ENCODE data around the gene NEO1.

The NEO1 gene

DNA sequence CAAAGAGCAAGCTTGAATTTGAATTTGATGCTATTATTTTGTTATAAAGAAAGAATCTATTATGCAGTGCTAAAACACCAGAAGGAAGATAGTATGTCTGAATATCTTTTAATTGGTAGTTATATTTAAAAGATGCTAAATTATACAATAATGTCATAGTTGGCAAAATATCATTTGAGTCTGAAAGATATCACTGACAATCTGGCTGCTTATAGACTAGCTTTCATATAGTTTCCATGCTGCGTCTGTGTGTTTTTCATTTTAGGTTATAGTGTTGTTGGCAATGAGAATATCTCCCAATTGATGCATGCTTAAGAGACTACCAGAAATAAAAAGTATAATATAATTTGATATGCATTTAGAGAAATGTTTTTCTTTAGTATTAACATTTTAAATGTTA lies 142.9 kb downstream of the NEO1 start:
- no peak overlapping the region for H3K4me2 ChIP-seq (ENCODE audit: insufficient read depth, low read length, poor library complexity, severe bottlenecking)
- peaks cover 3 to 22% of the 10 kb centered on the region in 2 donors for H3K36me3 ChIP-seq (replicated peaks in 1 of 2; ENCODE audit: control insufficient read depth in 2 of 2, insufficient read depth in 2 of 2, low read length in 2 of 2)
- H3K4ac ChIP-seq (ENCODE audit: low read length), result no peak overlapping the region
- no peak overlapping the region for H3K4me3 ChIP-seq (ENCODE audit: low read length in 2 of 2)
- no peak overlapping the region for H2AFZ ChIP-seq (ENCODE audit: low read length)
- no peak overlapping the region for H3K9ac ChIP-seq (ENCODE audit: low read depth, low read length, poor library complexity)
- H3K27me3 ChIP-seq (ENCODE audit: control insufficient read depth in 3 of 3, insufficient read depth in 3 of 3, low read depth in 1 of 3, low read length in 3 of 3), result no peaks in the 10 kb centered on the region
- H3K27ac ChIP-seq (replicated peaks; ENCODE audit: low read length), result no peak overlapping the region
- no peak overlapping the region for H4K8ac ChIP-seq (ENCODE audit: low read depth, low read length)
- no peak overlapping the region for H2BK120ac ChIP-seq (ENCODE audit: low read depth, low read length)
- no peaks in the 10 kb centered on the region for H3K79me1 ChIP-seq (ENCODE audit: low read depth, low read length)
- no peak overlapping the region for H3K23ac ChIP-seq (ENCODE audit: low read depth, low read length, poor library complexity)
- no peak overlapping the region for H3K14ac ChIP-seq (ENCODE audit: low read length)
- H3K4me1 ChIP-seq (ENCODE audit: control insufficient read depth in 2 of 2, insufficient read depth in 1 of 2, low read depth in 1 of 2, low read length in 2 of 2), result no peaks in the 10 kb centered on the region
- H4K91ac ChIP-seq (ENCODE audit: low read depth, low read length, poor library complexity), result no peak overlapping the region
- H3K9me3 ChIP-seq (replicated peaks in 1 of 2; ENCODE audit: control insufficient read depth in 2 of 2, insufficient read depth in 1 of 2, low read depth in 1 of 2, low read length in 2 of 2), result peaks cover 0 to 8% of the 10 kb centered on the region in 2 donors
- H2BK12ac ChIP-seq (ENCODE audit: low read length), result no peak overlapping the region
- no peak overlapping the region for H2BK15ac ChIP-seq (ENCODE audit: low read length)
- no peak overlapping the region for H2AK5ac ChIP-seq (ENCODE audit: low read depth, low read length)
- H3K18ac ChIP-seq (ENCODE audit: low read length), result no peak overlapping the region
- H2BK5ac ChIP-seq (ENCODE audit: low read length), result no peak overlapping the region
- DNase-seq (ENCODE audit: low spot score), result no peak
- WGBS, 2 donors (ENCODE audit: extremely low coverage in 2 of 2, insufficient read length in 2 of 2, insufficient replicate concordance in 1 of 2), result no CpG with 5 or more reads among the region's 1 CpG

DNA sequence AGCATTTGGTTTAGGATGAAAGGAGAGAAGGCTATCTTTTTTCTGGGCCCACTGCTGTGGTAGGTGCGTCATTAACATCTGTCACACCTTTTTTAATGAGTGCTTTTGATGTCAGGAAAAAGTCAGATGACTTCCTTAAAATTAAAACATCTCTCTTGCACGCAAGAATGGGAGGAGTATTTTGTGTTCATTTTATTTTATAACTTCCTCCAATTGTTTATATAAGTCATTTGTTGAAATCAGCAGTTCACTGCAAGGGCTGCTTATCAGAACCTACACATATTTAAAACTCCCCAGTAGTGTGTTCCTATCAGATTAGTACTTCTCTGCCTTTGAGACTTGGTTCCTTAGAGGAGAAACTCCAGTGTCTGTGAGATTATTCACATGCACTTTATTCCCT lies 143.8 kb downstream of the NEO1 start:
- H4K8ac ChIP-seq (ENCODE audit: low read depth, low read length), result no peak overlapping the region
- H3K9ac ChIP-seq (ENCODE audit: low read depth, low read length, poor library complexity), result no peak overlapping the region
- peaks cover 0 to 8% of the 10 kb centered on the region in 2 donors for H3K9me3 ChIP-seq (replicated peaks in 1 of 2; ENCODE audit: control insufficient read depth in 2 of 2, insufficient read depth in 1 of 2, low read depth in 1 of 2, low read length in 2 of 2)
- no peaks in the 10 kb centered on the region for H3K79me1 ChIP-seq (ENCODE audit: low read depth, low read length)
- H4K91ac ChIP-seq (ENCODE audit: low read depth, low read length, poor library complexity), result no peak overlapping the region
- no peak overlapping the region for H2BK15ac ChIP-seq (ENCODE audit: low read length)
- H2BK120ac ChIP-seq (ENCODE audit: low read depth, low read length), result no peak overlapping the region
- H3K4ac ChIP-seq (ENCODE audit: low read length), result no peak overlapping the region
- no peaks in the 10 kb centered on the region for H3K4me1 ChIP-seq (ENCODE audit: control insufficient read depth in 2 of 2, insufficient read depth in 1 of 2, low read depth in 1 of 2, low read length in 2 of 2)
- H3K4me3 ChIP-seq (ENCODE audit: low read length in 2 of 2), result no peak overlapping the region
- no peak overlapping the region for H2AFZ ChIP-seq (ENCODE audit: low read length)
- no CpG with 5 or more reads among the region's 2 CpGs for WGBS, 2 donors (ENCODE audit: extremely low coverage in 2 of 2, insufficient read length in 2 of 2, insufficient replicate concordance in 1 of 2)
- no peak overlapping the region for H2BK12ac ChIP-seq (ENCODE audit: low read length)
- no peak overlapping the region for H3K14ac ChIP-seq (ENCODE audit: low read length)
- H3K18ac ChIP-seq (ENCODE audit: low read length), result no peak overlapping the region
- no peak overlapping the region for H2BK5ac ChIP-seq (ENCODE audit: low read length)
- no peak overlapping the region for H3K27ac ChIP-seq (replicated peaks; ENCODE audit: low read length)
- H3K4me2 ChIP-seq (ENCODE audit: insufficient read depth, low read length, poor library complexity, severe bottlenecking), result no peak overlapping the region
- peaks cover 3 to 22% of the 10 kb centered on the region in 2 donors for H3K36me3 ChIP-seq (replicated peaks in 1 of 2; ENCODE audit: control insufficient read depth in 2 of 2, insufficient read depth in 2 of 2, low read length in 2 of 2)
- DNase-seq (ENCODE audit: low spot score), result no peak
- no peak overlapping the region for H2AK5ac ChIP-seq (ENCODE audit: low read depth, low read length)
- no peaks in the 10 kb centered on the region for H3K27me3 ChIP-seq (ENCODE audit: control insufficient read depth in 3 of 3, insufficient read depth in 3 of 3, low read depth in 1 of 3, low read length in 3 of 3)
- H3K23ac ChIP-seq (ENCODE audit: low read depth, low read length, poor library complexity), result no peak overlapping the region

DNA sequence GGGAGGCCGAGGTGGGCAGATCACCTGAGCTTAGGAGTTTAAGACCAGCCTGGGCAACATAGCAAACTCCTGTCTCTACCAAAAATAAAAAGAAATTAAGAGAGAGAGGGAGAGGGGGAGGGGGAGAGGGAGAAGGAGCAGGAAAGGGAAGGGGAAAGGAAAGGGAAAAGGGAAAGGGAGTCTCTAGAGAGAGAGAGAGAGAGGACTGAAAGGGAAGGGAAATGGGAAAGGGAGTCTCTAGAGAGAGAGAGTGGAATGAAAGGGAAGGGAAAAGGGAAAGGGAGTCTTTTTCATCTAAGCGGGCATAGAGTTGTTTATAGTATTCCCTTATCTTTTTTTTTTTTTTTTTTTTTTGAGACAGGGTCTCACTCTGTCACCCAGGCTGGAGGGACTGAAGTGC lies 148.1 kb downstream of the NEO1 start:
- Histone ChIP-seq H3K18ac (ENCODE audit: low read length) (no peak overlapping the region), H4K8ac (ENCODE audit: low read depth, low read length) (no peak overlapping the region), H3K4me1 (ENCODE audit: control insufficient read depth in 2 of 2, insufficient read depth in 1 of 2, low read depth in 1 of 2, low read length in 2 of 2) (no peaks in the 10 kb centered on the region), H2BK12ac (ENCODE audit: low read length) (no peak overlapping the region), H2BK5ac (ENCODE audit: low read length) (no peak overlapping the region), H3K23ac (ENCODE audit: low read depth, low read length, poor library complexity) (no peak overlapping the region), H3K9ac (ENCODE audit: low read depth, low read length, poor library complexity) (no peak overlapping the region), H4K91ac (ENCODE audit: low read depth, low read length, poor library complexity) (no peak overlapping the region), H3K4me2 (ENCODE audit: insufficient read depth, low read length, poor library complexity, severe bottlenecking) (no peak overlapping the region), H2AFZ (ENCODE audit: low read length) (no peak overlapping the region), H2BK15ac (ENCODE audit: low read length) (no peak overlapping the region), H3K79me1 (ENCODE audit: low read depth, low read length) (no peaks in the 10 kb centered on the region), H3K27ac (replicated peaks; ENCODE audit: low read length) (no peak overlapping the region), H3K14ac (ENCODE audit: low read length) (no peak overlapping the region), H3K36me3 (replicated peaks in 1 of 2; ENCODE audit: control insufficient read depth in 2 of 2, insufficient read depth in 2 of 2, low read length in 2 of 2) (peaks cover 2 to 41% of the 10 kb centered on the region in 2 donors), H3K4me3 (ENCODE audit: low read length in 2 of 2) (no peak overlapping the region), H2BK120ac (ENCODE audit: low read depth, low read length) (no peak overlapping the region), H3K4ac (ENCODE audit: low read length) (no peak overlapping the region), H3K9me3 (replicated peaks in 1 of 2; ENCODE audit: control insufficient read depth in 2 of 2, insufficient read depth in 1 of 2, low read depth in 1 of 2, low read length in 2 of 2) (peaks cover 0 to 17% of the 10 kb centered on the region in 2 donors), H3K27me3 (ENCODE audit: control insufficient read depth in 3 of 3, insufficient read depth in 3 of 3, low read depth in 1 of 3, low read length in 3 of 3) (no peaks in the 10 kb centered on the region), H2AK5ac (ENCODE audit: low read depth, low read length) (no peak overlapping the region)
- no peak for DNase-seq (ENCODE audit: low spot score)
- no CpG with 5 or more reads among the region's 2 CpGs for WGBS, 2 donors (ENCODE audit: extremely low coverage in 2 of 2, insufficient read length in 2 of 2, insufficient replicate concordance in 1 of 2)

DNA sequence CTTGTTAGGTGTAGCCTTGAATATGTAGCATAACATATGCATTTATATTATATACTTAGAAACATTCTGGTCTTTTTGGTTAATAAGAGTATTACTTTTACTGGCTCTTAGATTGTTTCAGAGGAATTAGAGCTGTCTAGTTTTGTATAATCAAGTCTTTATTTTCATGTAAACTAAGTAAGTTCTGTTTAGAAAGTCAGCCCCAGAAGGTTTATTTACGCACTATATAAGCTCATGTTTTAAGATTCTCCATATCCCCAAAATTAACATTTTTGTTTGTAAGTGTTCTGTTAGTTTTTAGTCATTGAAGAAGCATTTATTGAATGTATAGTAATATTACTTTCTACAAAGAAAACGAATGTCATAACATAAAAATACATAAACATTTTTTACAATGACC lies 158.4 kb downstream of the NEO1 start:
- Histone ChIP-seq H4K8ac (ENCODE audit: low read depth, low read length) (no peak overlapping the region), H3K18ac (ENCODE audit: low read length) (no peak overlapping the region), H2AFZ (ENCODE audit: low read length) (no peak overlapping the region), H2BK12ac (ENCODE audit: low read length) (no peak overlapping the region), H3K4me1 (ENCODE audit: control insufficient read depth in 2 of 2, insufficient read depth in 1 of 2, low read depth in 1 of 2, low read length in 2 of 2) (no peaks in the 10 kb centered on the region), H3K36me3 (replicated peaks in 1 of 2; ENCODE audit: control insufficient read depth in 2 of 2, insufficient read depth in 2 of 2, low read length in 2 of 2) (peaks cover 2 to 18% of the 10 kb centered on the region in 2 donors), H3K23ac (ENCODE audit: low read depth, low read length, poor library complexity) (no peak overlapping the region), H3K9ac (ENCODE audit: low read depth, low read length, poor library complexity) (no peak overlapping the region), H3K4me3 (ENCODE audit: low read length in 2 of 2) (no peak overlapping the region), H3K79me1 (ENCODE audit: low read depth, low read length) (no peaks in the 10 kb centered on the region), H3K27ac (replicated peaks; ENCODE audit: low read length) (no peak overlapping the region), H3K27me3 (ENCODE audit: control insufficient read depth in 3 of 3, insufficient read depth in 3 of 3, low read depth in 1 of 3, low read length in 3 of 3) (no peaks in the 10 kb centered on the region), H2BK120ac (ENCODE audit: low read depth, low read length) (no peak overlapping the region), H2AK5ac (ENCODE audit: low read depth, low read length) (no peak overlapping the region), H3K9me3 (replicated peaks in 1 of 2; ENCODE audit: control insufficient read depth in 2 of 2, insufficient read depth in 1 of 2, low read depth in 1 of 2, low read length in 2 of 2) (peaks cover 0 to 3% of the 10 kb centered on the region in 2 donors), H4K91ac (ENCODE audit: low read depth, low read length, poor library complexity) (no peak overlapping the region), H3K14ac (ENCODE audit: low read length) (no peak overlapping the region), H2BK5ac (ENCODE audit: low read length) (no peak overlapping the region), H3K4me2 (ENCODE audit: insufficient read depth, low read length, poor library complexity, severe bottlenecking) (no peak overlapping the region), H2BK15ac (ENCODE audit: low read length) (no peak overlapping the region), H3K4ac (ENCODE audit: low read length) (no peak overlapping the region)
- WGBS, 2 donors (ENCODE audit: extremely low coverage in 2 of 2, insufficient read length in 2 of 2, insufficient replicate concordance in 1 of 2), result no CpG with 5 or more reads among the region's 2 CpGs
- DNase-seq (ENCODE audit: low spot score), result no peak
